A204.1 (cell line): ENCODE data around the gene ZNF716.
"Not testable (repeated sequence)": the region's sequence is repeated elsewhere in the genome, so short reads cannot be mapped to it uniquely, and the experiment has no call there.

Experiments used
- FAIRE-seq: peaks from 2 replicates; lab custom pipeline; 2012; peaks lifted over from hg19 to GRCh38; lab: Jason Lieb, UNC

The ZNF716 gene

DNA sequence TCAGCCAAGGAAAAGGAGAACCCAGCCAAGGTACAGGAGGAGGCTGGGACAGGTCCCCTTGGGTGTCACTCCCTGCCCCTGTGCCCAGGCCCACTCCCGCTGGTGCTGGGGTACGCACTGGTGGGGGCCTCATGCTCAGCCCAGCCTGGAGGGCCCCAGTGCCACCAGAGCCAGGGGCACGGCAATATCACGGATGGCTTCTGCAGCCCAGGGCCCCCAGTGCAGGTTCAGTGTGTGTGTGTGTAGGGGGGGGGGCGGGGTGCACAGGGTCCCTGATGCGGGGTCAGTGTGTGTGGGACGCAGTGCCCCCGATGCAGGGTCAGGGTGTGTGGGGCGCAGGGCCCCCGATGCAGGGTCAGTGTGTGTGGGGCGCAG is 23.4 kb upstream of the ZNF716 start:
- FAIRE-seq, result no peak

DNA sequence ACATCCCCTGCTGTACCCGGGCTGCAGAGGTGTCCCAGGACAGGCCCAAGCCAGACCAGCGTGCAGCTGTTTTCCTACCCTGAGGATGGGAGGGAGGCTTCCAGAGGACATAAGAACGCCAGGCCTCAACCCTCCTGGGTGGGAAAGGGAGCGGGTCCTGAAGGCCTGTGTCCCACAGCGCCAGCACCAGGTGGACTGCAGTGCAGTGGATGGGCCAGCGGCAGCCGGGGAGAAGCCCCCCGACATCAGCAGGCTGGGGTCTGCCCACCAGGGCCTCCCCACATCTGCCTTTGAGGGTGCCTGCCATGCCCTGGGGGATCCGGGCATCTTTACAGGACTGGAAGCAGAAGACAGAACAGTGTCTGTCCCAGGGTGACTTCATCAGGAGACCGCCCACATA is 22.8 kb upstream of the ZNF716 start:
- FAIRE-seq, result no peak

DNA sequence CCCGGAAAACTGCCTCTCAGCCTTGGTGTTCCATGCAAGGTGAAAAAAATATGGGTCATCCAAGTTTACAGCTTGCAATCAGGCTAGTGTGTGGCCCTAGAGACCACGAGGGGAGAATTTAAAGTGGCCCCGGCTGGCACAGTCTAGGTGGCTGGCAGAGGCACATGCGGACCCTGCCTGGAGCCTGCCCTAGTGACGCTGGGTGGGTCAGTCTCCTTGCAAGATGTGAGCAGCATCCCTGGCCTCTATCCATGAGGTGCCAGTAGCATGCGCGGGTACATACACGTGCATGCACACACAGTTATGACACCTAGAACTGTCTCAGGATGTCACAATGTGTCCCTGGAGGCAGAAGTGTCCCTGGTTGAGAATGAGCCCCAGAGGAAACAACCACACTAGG is 22.4 kb upstream of the ZNF716 start:
- FAIRE-seq, result no peak

DNA sequence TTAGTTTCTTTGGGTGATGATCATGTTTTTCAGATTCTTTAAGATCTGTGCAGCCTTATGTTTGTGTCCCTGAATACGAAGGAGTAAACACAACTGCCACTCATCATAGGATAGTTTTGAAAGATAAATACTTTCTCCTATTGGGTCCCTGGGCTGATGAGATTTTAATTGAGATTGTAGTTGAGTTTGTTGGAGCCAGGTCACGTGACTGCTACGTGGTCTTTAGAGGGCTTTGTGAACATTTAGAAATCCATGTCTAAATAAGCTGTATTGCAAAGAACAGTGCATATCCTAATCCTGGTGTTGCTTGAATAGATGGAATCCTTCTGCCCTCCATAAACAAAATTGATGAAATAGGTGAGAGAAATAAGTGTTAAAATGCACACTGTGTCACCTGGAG is 17.4 kb upstream of the ZNF716 start:
- no peak for FAIRE-seq

DNA sequence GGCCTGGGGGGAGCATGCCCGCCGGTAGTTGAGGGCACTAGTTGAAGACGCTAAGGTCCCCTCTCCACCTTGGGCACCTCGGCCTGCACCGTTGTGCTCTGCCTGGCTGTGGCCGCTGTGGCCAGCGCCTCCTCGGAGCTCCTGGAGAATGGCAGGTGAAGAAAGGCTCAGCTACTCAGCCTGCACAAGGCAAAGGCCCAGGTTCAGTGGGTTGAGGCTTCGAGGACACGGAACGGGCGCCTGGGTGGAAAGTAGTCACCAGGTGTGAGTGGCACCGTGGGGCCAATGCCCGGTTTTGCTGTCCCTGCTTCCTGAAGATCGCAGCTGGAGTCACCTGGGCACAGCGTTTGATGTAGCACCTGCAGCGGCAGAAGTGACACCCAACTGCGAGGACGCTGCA is 12.4 kb upstream of the ZNF716 start:
- no peak for FAIRE-seq

DNA sequence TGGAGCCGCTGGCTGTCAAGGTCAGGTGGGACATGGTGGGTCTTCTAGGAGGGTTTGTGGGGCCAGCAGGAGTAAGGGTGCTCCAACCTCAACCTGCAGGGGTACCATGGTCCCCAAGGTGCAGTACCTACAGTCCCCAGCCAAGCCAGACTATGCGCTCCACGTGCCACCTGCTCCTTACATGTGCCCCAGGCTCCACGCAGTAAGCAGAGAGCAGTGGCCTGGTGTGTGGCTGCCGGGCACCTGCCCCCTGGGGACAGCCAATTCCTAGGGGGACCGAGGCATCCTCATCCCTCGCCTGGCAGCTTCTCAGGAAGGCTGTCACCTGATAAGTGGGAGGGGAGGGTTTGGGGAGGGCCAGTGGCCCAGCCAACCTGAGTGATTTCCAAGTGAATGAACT is 11.7 kb upstream of the ZNF716 start:
- no peak for FAIRE-seq

DNA sequence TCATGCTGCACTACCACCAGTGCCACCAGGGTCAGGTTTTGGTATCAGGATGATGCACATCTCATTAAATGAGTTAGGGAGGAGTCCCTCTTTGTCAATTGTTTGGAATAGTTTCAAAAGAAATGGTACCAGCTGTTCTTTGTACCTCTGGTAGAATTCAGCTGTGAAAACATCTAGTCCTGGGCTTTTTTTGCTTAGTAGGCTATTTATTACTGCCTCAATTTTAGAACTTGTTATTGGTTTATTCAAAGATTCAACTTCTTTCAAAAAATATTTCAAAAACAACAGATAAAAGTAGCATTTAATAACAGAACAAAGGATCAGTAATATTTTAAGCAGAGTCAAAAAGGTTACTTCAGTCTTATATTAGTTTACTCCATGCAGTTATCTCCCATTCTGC is 6.4 kb upstream of the ZNF716 start:
- no peak for FAIRE-seq

DNA sequence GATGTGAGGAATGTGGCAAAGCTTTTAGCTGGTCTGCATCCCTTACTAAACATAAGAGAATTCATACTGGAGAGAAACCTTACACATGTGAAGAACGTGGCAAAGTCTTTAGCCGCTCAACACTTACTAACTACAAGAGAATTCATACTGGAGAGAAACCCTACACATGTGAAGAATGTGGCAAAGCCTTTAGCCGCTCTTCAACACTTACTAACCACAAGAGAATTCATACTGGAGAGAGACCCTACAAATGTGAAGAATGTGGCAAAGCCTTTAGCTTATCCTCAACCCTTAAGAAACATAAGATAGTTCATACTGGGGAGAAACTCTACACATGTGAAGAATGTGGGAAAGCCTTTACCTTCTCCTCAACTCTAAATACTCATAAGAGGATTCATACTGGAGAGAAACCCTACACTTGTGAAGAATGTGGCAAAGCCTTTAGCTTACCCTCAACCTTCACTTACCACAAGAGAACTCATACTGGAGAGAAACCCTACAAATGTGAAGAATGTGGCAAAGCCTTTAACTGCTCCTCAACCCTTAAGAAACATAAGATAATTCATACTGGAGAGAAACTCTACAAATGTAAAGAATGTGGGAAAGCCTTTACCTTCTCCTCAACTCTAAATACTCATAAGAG is 19.3 kb downstream of the ZNF716 start:
- not testable (repeated sequence) for FAIRE-seq

DNA sequence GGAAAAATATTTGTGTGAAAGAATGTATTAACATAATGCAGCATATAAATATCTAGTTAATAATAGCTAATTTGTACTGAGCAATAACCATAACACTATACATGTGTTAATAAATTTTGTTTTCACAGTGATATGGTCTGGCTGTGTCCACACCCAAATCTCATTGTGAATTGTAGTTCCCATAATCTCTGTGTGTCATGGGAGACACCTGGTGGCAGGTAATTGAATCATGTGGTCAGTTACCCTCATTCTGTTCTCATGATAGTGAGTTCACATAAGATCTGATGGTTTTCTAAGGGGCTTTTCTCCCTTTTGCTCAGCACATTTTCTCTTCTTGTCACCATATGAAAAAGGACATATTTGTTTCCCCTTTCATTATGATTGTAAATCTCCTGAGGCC is 30.3 kb downstream of the ZNF716 start:
- not testable (repeated sequence) for FAIRE-seq

DNA sequence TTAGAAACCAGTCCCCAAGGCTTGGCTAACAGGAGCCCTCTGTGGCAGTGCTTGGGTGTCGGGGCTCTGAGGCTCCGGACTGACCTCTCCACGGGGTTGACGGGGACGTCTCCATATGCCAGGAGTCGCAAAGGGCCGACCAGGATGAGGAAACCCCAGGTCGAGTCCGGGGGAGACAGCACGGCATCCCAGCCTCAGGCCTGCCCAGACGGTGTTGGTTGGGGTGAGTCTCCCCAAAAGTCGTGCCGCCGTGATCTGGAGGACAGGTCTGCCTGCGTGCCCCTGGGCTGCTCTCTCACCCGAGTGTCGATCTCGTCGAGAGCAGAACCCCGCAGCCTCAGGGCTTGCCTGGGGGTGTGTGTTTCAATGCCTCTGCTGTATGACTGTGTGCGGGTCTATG is 35.0 kb downstream of the ZNF716 start:
- FAIRE-seq, result not testable (repeated sequence)

DNA sequence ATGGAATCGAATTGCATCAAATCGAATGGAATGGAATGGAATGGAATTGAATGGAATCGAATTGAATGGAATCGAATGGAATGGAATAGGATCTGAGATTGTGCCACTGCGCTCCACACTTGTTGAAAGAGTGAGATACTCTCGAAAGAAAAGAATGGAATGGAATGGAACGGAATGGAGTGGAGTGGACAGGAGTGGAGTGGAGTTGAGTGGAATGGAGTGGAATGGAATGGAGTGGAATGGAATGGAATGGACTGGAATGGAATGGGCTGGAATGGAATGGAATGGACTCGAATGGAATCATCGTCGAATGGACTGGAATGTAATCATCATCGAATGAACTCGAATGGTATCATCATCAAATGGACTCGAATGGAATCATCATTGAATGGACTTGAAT is 38.0 kb downstream of the ZNF716 start:
- FAIRE-seq, result no peak

DNA sequence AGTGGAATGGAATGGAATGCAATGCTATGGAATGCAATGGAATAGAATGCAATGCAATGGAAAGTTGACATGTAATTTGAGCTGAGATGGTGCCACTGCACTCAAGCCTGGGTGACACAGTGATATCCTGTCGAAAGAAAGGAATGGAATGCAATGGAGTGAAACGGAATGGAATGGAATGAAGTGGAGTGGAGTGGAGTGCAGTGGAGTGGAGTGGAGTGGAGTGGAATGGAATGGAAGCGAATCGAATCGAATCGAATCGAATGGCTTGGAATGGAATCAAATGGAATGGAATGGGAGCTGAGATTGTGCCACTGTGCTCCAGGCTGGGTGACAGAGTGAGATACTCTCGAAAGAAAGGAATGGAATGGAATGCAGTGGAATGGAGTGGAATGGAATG is 45.1 kb downstream of the ZNF716 start:
- not testable (repeated sequence) for FAIRE-seq

DNA sequence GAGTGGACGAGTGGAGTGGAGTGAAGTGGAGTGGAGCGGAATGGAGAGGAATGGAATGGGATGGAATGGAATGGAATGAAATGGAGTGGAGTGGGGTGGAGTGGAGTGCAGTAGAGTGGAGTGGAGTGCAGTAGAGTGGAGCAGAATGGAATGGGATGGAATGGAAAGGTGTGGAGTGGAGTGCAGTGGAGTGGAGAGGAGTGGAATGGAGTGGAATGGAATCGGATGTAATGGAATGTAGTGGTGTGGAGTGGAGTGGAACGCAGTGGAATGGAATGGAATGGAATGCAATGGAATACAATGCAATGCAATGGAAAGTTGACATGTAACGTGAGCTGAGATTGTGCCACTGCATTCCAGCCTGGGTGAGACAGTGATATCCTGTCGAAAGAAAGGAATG is 46.4 kb downstream of the ZNF716 start:
- FAIRE-seq, result no peak

DNA sequence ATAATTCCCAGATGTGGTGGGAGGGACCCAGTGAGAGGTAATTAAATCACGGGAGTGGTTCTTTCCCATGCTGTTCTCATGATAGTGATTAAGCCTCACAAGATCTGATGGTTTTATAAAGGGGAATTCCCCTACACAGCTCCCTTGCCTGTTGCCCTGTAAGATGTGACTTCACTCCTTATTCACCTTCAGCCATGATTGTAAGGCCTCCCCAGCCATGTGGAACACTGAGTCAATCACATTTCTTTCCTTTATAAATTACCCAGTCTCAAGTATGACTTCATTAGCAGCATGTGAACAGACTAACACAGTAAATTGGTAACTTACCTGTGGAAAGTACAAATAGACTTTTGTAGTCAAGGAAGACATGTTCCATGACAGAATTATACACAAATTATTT is 55.2 kb downstream of the ZNF716 start:
- FAIRE-seq, result no peak
